GM10248 (cell line): ENCODE measurements around the gene FOXK1.
"Not testable (repeated sequence)": the region's sequence is repeated elsewhere in the genome, so short reads cannot be mapped to it uniquely, and the experiment has no call there.

ENCODE experiments used
- CTCF ChIA-PET: fragments of 300-600 bp; sonication (Branson Sonifier 250); formaldehyde crosslinking; extraction: SDS; loops from one replicate; lab custom pipeline; 2021; ENCODE audit warnings: antibody characterized with exemption; lab: Yijun Ruan, JAX
- POLR2A ChIA-PET: fragments of 350-650 bp; sonication (Branson Sonifier 250); formaldehyde crosslinking; extraction: SDS; loops from one replicate; lab custom pipeline; 2020; ENCODE audit warnings: antibody characterized with exemption; lab: Yijun Ruan, JAX
- DNase-seq: peaks from one replicate; pipeline ENCODE4 v3.0.0; 2012; ENCODE audit errors: extremely low spot score
- TF ChIP-seq, protein P1 (sequence below): IDR thresholded peaks from 2 replicates; pipeline ENCODE4 v1.5.1; 2012; ENCODE audit warnings: mild to moderate bottlenecking, low read depth; ENCODE audit errors: extremely low read depth, missing control alignments, control extremely low read depth

Gene FOXK1

DNA sequence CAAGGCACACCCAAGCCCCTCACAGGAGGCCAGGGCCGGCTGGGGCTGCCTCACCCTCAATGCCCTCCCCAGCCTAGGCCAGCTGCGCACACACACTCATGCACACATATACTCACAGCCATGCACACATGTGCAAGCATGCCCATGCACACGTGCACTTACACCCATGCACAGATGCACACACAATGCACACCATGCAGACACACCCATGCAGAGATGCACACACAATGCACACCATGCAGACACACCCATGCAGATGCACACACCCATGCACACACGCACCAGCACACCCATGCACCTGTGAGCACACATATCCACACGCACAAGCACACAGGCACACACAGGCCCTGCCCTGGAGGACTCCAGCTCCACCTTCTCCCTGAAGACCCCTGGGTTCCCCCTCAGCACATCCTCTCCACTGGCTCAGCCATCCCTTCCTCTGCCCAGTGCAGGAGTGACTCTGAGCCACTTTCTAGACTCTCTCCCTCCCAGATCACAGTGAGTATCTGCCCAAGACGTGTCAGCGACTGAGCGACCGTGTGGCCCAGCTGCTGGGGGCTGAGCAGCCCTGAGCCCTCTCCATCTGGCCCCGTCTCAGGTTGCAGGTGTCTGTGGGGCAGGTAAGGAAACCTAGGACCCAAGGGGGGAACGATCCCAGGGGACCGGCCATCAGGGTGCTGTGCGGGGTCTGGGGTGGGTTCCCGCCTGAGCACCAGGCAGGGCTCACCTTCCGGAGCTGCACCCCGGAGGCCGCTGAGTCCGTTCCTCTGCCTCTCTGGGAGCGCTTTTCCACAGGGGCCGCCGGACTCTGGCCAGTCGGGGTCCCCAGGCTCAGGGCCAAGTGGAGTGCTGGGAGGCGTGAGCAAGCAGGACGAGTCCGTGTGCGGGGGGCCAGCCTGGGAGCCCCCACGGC is 119.1 kb downstream of the FOXK1 start:
- POLR2A ChIA-PET: no interaction called here
- CTCF ChIA-PET: interaction anchor here (1.6 kb wide), 1 partner anchor 284 kb away, joined by 4 read pairs; no protein-coding TSS in a partner anchor
- no peak for DNase-seq
- TF ChIP-seq, protein P1, sequence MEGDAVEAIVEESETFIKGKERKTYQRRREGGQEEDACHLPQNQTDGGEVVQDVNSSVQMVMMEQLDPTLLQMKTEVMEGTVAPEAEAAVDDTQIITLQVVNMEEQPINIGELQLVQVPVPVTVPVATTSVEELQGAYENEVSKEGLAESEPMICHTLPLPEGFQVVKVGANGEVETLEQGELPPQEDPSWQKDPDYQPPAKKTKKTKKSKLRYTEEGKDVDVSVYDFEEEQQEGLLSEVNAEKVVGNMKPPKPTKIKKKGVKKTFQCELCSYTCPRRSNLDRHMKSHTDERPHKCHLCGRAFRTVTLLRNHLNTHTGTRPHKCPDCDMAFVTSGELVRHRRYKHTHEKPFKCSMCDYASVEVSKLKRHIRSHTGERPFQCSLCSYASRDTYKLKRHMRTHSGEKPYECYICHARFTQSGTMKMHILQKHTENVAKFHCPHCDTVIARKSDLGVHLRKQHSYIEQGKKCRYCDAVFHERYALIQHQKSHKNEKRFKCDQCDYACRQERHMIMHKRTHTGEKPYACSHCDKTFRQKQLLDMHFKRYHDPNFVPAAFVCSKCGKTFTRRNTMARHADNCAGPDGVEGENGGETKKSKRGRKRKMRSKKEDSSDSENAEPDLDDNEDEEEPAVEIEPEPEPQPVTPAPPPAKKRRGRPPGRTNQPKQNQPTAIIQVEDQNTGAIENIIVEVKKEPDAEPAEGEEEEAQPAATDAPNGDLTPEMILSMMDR: no peak

DNA sequence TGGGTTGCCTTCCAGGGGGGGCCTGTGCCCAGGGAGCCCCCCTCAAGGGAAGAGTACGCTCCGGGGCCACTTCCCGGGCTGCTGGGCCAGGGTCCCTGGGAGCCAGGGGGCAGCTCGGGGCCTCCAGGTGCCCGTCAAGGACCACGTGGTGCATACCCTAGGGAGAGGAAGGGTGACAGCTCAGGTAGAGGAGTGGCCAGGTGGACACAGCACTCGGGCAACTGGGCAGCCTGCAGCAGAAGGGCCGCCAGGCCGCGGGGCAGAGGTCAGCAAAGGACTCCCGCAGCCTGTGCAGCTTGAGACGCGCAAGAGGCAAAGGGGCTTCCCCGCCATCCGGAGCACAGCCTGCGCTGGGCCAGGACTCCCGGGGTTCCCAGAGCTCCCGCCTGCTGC is 119.7 kb downstream of the FOXK1 start:
- DNase-seq: no peak
- ChIA-PET POLR2A (no interaction called here), CTCF (no interaction called here)
- TF ChIP-seq, protein P1: no peak

DNA sequence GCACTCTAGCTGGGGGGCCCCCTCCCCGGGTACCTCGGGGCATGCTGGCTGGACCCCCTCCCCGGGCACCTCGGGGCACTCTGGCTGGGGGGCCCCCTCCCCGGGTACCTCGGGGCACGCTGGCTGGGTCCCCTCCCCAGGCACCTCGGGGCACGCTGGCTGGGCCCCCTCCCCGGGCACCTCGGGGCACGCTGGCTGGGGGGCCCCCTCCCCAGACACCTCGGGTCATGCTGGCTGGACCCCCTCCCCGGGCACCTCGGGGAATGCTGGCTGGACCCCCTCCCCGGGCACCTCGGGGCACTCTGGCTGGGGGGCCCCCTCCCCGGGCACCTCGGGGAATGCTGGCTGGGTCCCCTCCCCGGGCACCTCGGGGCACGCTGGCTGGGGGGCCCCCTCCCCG is 120.5 kb downstream of the FOXK1 start:
- DNase-seq, POLR2A ChIA-PET, CTCF ChIA-PET: not testable (repeated sequence)

DNA sequence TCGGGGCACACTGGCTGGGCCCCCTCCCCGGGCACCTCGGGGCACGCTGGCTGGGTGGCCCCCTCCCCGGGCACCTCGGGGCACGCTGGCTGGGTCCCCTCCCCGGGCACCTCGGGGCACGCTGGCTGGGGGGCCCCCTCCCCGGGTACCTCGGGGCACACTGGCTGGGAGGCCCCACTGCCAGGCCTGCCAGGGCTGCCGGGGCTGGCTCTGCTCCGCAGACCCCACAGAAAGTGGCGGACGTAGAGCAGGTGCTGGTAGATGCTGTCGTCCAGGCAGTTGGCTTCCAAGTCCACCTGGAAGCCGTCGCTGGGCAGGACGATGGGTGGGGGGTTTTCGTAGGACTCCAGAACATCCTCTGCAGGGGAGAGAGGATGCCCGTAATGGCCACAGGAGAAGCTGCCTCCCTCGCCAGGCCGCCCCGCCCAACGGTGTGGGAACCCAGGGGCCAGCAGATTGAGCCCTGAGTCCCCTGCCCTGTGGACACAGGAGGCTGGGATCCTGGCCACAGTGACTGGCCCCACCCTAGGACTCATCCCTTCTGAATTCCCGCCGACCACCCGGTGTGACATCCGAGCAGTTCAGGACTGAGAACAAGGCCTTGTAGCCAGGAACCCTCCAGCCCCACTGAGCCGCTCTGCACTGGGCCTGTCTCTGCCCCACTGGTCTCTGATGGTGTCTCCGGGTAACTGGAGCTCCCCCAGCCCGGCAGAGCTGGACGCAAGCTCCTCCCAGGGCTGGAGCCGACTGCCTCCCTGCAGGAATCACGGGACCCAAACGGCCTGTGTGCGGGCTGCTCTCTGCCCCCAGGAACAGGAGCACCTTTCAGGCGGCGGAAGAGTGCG is 121.5 kb downstream of the FOXK1 start:
- no peak for DNase-seq
- TF ChIP-seq, protein P1: no peak
- ChIA-PET POLR2A (no interaction called here), CTCF (no interaction called here)

DNA sequence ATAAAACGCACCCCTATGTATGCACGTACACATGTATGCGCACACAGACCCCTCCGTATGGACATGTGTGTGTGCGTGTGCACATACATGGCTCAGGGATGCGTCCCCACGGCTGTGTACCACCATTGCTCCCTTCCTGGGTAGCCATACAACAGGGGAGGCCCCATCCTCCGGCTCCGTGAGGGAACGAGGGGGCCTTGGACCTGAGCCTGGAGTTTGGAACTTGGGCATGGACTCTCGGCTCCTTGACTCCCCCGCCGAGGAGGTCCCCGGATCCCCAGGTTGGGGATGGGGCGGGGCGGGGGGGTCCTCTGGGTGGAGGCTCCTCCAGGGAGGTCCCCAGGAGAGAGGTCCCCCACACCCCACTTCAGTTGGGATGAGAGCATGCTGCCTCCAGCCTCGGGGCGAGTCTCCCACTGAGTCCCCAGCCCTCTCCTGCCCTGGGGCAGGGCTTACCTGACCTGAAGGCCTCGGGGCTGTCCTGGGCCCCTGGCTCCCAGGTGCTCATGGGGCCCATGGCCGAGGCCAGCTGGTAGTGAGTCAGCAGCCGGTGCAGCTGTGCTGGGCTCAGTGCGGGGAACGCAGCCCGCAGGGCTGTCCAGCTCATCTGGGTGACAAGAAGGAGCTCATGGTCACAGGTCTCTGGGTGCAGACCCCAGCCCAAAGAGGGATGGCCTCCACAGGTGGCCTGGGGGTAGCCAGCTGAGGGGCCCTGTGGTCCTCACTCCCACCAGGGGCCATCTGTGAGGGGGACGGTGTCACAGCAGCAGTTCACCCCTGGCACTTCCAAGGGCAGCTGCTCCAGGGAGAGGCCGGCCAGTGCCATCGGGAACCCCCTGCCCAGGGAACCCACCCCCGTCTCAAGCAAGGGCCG is 123.3 kb downstream of the FOXK1 start:
- no peak for DNase-seq
- POLR2A ChIA-PET: no interaction called here
- CTCF ChIA-PET: interaction anchor here (1.5 kb wide), 1 partner anchor 8 kb away, joined by 5 read pairs; no protein-coding TSS in a partner anchor
- TF ChIP-seq, protein P1: no peak

DNA sequence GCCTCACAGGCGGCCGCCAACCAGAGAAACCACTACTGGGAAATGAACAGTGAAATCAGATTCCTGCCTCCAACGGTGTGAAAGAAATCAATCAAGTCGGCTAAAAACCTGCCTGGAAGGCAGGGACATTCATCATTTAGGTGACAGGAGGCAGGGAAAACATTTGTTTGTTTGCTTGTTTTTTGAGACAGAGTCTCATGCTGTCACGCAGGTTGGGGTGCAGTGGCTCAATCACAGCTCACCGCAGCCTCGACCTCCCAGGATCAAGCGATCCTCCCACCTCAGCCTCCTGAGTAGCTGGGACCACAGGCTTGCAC is 123.8 kb downstream of the FOXK1 start:
- POLR2A ChIA-PET: no interaction called here
- CTCF ChIA-PET: interaction anchor here (1.5 kb wide), 1 partner anchor 9 kb away, joined by 5 read pairs; no protein-coding TSS in a partner anchor

More for the DNA sequence above, 123.8 kb downstream of the FOXK1 start:
- DNase-seq: no peak
- TF ChIP-seq, protein P1: no peak
